Gastrocnemius medialis (tissue), 4 donors: ENCODE results near the gene MYO6.

ENCODE experiments used
- POLR2A ChIP-seq, 2 donors: fragments of 450-650 bp; IDR thresholded peaks; one replicate each; pipeline ENCODE4 v1.6.1; 2017; ENCODE audit warnings: antibody characterized with exemption in 2 of 2, mild to moderate bottlenecking in 2 of 2, moderate library complexity in 2 of 2
- TF ChIP-seq, protein P1 (sequence below), 5 experiments: fragments of 450-650 bp in 3 of 5; fragments of 200-600 bp in 2 of 5; sonication (generic) in 2 of 5; IDR thresholded peaks in 4 of 5; conservative IDR thresholded peaks in 1 of 5; 1 replicate in 4 of 5; 2 replicates in 1 of 5; pipeline ENCODE4 v1.5.1; 2016 to 2019; ENCODE audit warnings: antibody characterized with exemption in 5 of 5, mild to moderate bottlenecking in 3 of 5, moderate library complexity in 3 of 5

DNA sequence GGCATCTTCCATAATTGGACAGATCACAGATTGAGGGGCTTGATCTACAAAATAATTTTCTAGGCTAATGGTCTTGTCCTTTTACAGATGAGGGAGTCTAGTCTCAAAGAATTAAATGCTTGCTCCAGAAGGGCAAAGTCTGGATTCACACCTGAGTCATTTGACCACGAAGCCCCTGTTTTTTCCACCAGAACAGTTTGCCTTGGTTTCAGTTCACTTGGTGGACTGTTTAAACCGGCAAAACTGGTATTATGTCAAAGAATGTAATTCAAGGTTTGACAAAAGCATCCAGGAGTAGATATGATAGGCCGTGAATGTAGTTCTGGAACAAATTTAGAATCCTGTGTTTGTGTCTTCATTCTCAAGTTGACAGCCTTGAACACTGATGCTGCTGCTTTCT lies 3.3 kb downstream of the MYO6 start:
- TF ChIP-seq, protein P1, sequence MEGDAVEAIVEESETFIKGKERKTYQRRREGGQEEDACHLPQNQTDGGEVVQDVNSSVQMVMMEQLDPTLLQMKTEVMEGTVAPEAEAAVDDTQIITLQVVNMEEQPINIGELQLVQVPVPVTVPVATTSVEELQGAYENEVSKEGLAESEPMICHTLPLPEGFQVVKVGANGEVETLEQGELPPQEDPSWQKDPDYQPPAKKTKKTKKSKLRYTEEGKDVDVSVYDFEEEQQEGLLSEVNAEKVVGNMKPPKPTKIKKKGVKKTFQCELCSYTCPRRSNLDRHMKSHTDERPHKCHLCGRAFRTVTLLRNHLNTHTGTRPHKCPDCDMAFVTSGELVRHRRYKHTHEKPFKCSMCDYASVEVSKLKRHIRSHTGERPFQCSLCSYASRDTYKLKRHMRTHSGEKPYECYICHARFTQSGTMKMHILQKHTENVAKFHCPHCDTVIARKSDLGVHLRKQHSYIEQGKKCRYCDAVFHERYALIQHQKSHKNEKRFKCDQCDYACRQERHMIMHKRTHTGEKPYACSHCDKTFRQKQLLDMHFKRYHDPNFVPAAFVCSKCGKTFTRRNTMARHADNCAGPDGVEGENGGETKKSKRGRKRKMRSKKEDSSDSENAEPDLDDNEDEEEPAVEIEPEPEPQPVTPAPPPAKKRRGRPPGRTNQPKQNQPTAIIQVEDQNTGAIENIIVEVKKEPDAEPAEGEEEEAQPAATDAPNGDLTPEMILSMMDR (IDR thresholded peaks at IDR 0.05 in 4 of 5, conservative IDR thresholded peaks at IDR 0.05 in 1 of 5), result no peak
- TF ChIP-seq POLR2A (IDR thresholded peaks at IDR 0.05), result no peak
